Caco-2 (cell line): ENCODE results near the gene ABCD4. TPM values are rescaled to one million over a fixed set of nuclear protein-coding genes. Genes with fewer than 3 reads are reported as not detected.

Experiments
- BruUV-seq: library from RNA; stranded (reverse); fragments of 400-500 nt; replicated peaks from 2 replicates; lab custom pipeline; 2021; lab: Mats Ljungman, UMichigan
- CTCF ChIA-PET: fragments of 300-600 bp; sonication (Branson Sonifier 250); formaldehyde crosslinking; loops from one replicate; lab custom pipeline; 2022; ENCODE audit warnings: antibody characterized with exemption; lab: Charles Lee
- POLR2A ChIA-PET: fragments of 300-600 bp; sonication (Branson Sonifier 250); formaldehyde crosslinking; loops from one replicate; lab custom pipeline; 2022; ENCODE audit warnings: antibody characterized with exemption; lab: Charles Lee
- DNase-seq, 2 experiments: peaks; one replicate each; pipeline versions ENCODE4 v3.0.0 to v3.0.0-alpha.2; 2020 to 2022
- H3K27me3 ChIP-seq: replicated peaks from 2 replicates; pipeline ENCODE4 v1.6.0; 2011; ENCODE audit warnings: low read length; ENCODE audit not compliant: control insufficient read depth, insufficient read depth
- H3K36me3 ChIP-seq: 2 replicates; pipeline ENCODE4 v1.5.1; 2011; ENCODE audit warnings: low read length; ENCODE audit not compliant: control insufficient read depth, insufficient read depth
- H3K4me1 ChIP-seq: fragments of 250-450 bp; sonication (Bioruptor Pico); 2 replicates; pipeline ENCODE4 v1.5.1; 2020; ENCODE audit warnings: mild to moderate bottlenecking
- H3K4me3 ChIP-seq: 2 replicates; pipeline ENCODE4 v1.5.1; 2011; ENCODE audit warnings: low read depth, mild to moderate bottlenecking, control low read depth, low read length
- H3K9me3 ChIP-seq: fragments of 250-450 bp; sonication (Bioruptor Pico); 2 replicates; pipeline ENCODE4 v1.5.1; 2020; ENCODE audit warnings: mild to moderate bottlenecking, moderate library complexity
- H3K27ac Mint-ChIP-seq: one replicate; pipeline ENCODE4 v1.8.0; 2022; ENCODE audit warnings: mixed read lengths; ENCODE audit not compliant: unreplicated experiment
- H3K27me3 Mint-ChIP-seq: one replicate; pipeline ENCODE4 v1.8.0; 2022; ENCODE audit warnings: mixed read lengths; ENCODE audit not compliant: insufficient read depth, unreplicated experiment
- H3K36me3 Mint-ChIP-seq: one replicate; pipeline ENCODE4 v1.8.0; 2022; ENCODE audit warnings: mild to moderate bottlenecking, mixed read lengths; ENCODE audit not compliant: insufficient read depth, unreplicated experiment
- H3K4me1 Mint-ChIP-seq: one replicate; pipeline ENCODE4 v1.8.0; 2022; ENCODE audit warnings: low read depth, mixed read lengths; ENCODE audit not compliant: unreplicated experiment
- H3K4me3 Mint-ChIP-seq: one replicate; pipeline ENCODE4 v1.8.0; 2022; ENCODE audit warnings: mild to moderate bottlenecking, moderate library complexity, mixed read lengths; ENCODE audit not compliant: unreplicated experiment
- H3K9me3 Mint-ChIP-seq: one replicate; pipeline ENCODE4 v1.8.0; 2022; ENCODE audit warnings: mixed read lengths; ENCODE audit not compliant: unreplicated experiment
- CTCF ChIP-seq, 2 experiments: fragments of 200-600 bp in 1 of 2; IDR thresholded peaks; 1 replicate in 1 of 2; 2 replicates in 1 of 2; pipeline versions ENCODE4 v1.5.1 to v1.8.0; 2011 to 2022; ENCODE audit warnings: antibody characterized with exemption in 1 of 2, control low read depth in 1 of 2, inconsistent platforms in 1 of 2, low read depth in 1 of 2, low read length in 1 of 2, mild to moderate bottlenecking in 1 of 2, moderate library complexity in 1 of 2; ENCODE audit not compliant: insufficient read depth in 1 of 2, severe bottlenecking in 1 of 2, unreplicated experiment in 1 of 2
- intact Hi-C: fragments of 100-400 bp; cut with micrococcal nuclease; formaldehyde crosslinking; loops from one replicate; pipeline ENCODE4 v1.10.0; 2022; ENCODE audit not compliant: unreplicated experiment
- total RNA-seq: library from RNA; stranded (reverse); gene quantifications from 2 replicates; pipeline ENCODE4 v1.2.3, GENCODE V29; 2022

ABCD4 gene
- total RNA-seq, 1 experiment from 2014 or later, result 82.1 TPM

- H3K27me3 Mint-ChIP-seq, result no peaks in the 10 kb centered on the region
- ChIA-PET CTCF (interaction anchor here (0.6 kb wide), 1 partner anchor 38 kb away, joined by 3 read pairs; no protein-coding TSS in a partner anchor), POLR2A (no interaction called here)
- no peaks in the 10 kb centered on the region for H3K9me3 Mint-ChIP-seq
- intact Hi-C loops, result no loop called here
- no peak for DNase-seq
- Histone ChIP-seq H3K4me1 (no peaks in the 10 kb centered on the region), H3K27me3 (no peaks in the 10 kb centered on the region), H3K9me3 (no peaks in the 10 kb centered on the region), H3K36me3 (peaks cover 8% of the 10 kb centered on the region), H3K4me3 (no peak overlapping the region)
- H3K36me3 Mint-ChIP-seq, result peaks cover 26% of the 10 kb centered on the region
- H3K27ac Mint-ChIP-seq, result no peak overlapping the region
- H3K4me3 Mint-ChIP-seq, result no peak overlapping the region
- TF ChIP-seq CTCF (IDR thresholded peaks at IDR 0.05; ENCODE audit: insufficient read depth in 1 of 2, low read depth in 1 of 2, low read length in 1 of 2, severe bottlenecking in 1 of 2, unreplicated experiment in 1 of 2), result no peak
- H3K4me1 Mint-ChIP-seq, result no peaks in the 10 kb centered on the region
- BruUV-seq, result no TSS peak
Observed at GRCh38 chr14:74296037-74296467, 6.7 kb downstream of the ABCD4 start.

GRCh38 chr14:74293606-74294005 is 9.1 kb downstream of the ABCD4 start:
- Mint-ChIP-seq H3K4me1 (no peaks in the 10 kb centered on the region), H3K36me3 (peaks cover 20% of the 10 kb centered on the region), H3K4me3 (no peak overlapping the region), H3K27ac (no peak overlapping the region), H3K27me3 (no peaks in the 10 kb centered on the region), H3K9me3 (no peaks in the 10 kb centered on the region)
- no TSS peak for BruUV-seq
- POLR2A ChIA-PET, result no interaction called here
- no peaks in the 10 kb centered on the region for H3K9me3 ChIP-seq
- DNase-seq, result no peak
- peaks cover 8% of the 10 kb centered on the region for H3K36me3 ChIP-seq
- H3K4me3 ChIP-seq, result no peak overlapping the region
- H3K27me3 ChIP-seq, result no peaks in the 10 kb centered on the region
- intact Hi-C loops, result no loop called here
- no peaks in the 10 kb centered on the region for H3K4me1 ChIP-seq
- CTCF ChIA-PET, result interaction anchor here (0.6 kb wide), 1 partner anchor 15 kb away, joined by 7 read pairs; no protein-coding TSS in a partner anchor
- no peak for TF ChIP-seq CTCF (IDR thresholded peaks at IDR 0.05; ENCODE audit: insufficient read depth in 1 of 2, low read depth in 1 of 2, low read length in 1 of 2, severe bottlenecking in 1 of 2, unreplicated experiment in 1 of 2)

GRCh38 chr14:74292061-74292460 is 10.7 kb downstream of the ABCD4 start:
- H3K27ac Mint-ChIP-seq, result no peak overlapping the region
- CTCF ChIA-PET, result no interaction called here
- H3K36me3 ChIP-seq, result peaks cover 6% of the 10 kb centered on the region

More at GRCh38 chr14:74292061-74292460, 10.7 kb downstream of the ABCD4 start:
- Histone ChIP-seq H3K4me1 (no peaks in the 10 kb centered on the region), H3K27me3 (no peaks in the 10 kb centered on the region), H3K4me3 (no peak overlapping the region), H3K9me3 (no peaks in the 10 kb centered on the region)
- TF ChIP-seq CTCF (IDR thresholded peaks at IDR 0.05; ENCODE audit: insufficient read depth in 1 of 2, low read depth in 1 of 2, low read length in 1 of 2, severe bottlenecking in 1 of 2, unreplicated experiment in 1 of 2), result no peak
- H3K9me3 Mint-ChIP-seq, result no peaks in the 10 kb centered on the region
- BruUV-seq, result no TSS peak
- no peak for DNase-seq
- intact Hi-C loops, result no loop called here
- peaks cover 14% of the 10 kb centered on the region for H3K36me3 Mint-ChIP-seq
- POLR2A ChIA-PET, result no interaction called here
- H3K4me3 Mint-ChIP-seq, result no peak overlapping the region
- H3K27me3 Mint-ChIP-seq, result no peaks in the 10 kb centered on the region
- H3K4me1 Mint-ChIP-seq, result no peaks in the 10 kb centered on the region
